Stimulated activated CD4-positive, alpha-beta T cell treated with anti-CD3 and anti-CD28 coated beads, Interleukin-2, amount 100 ng/mL, for 4 hours (primary cell): ENCODE data around the gene CDYL.

Experiments used
- DNase-seq: peaks from one replicate; pipeline ENCODE4 v3.0.0-alpha.2; 2020; ENCODE audit warnings: low read depth

CDYL gene

GRCh38 chr6:4884646-4885340, 108.6 kb downstream of the CDYL start:
- no peak for DNase-seq

GRCh38 chr6:4885341-4885933, 109.2 kb downstream of the CDYL start:
- DNase-seq = no peak

- DNase-seq = no peak
Observed at GRCh38 chr6:4888841-4889240, 112.6 kb downstream of the CDYL start.

GRCh38 chr6:4889701-4890100, 113.5 kb downstream of the CDYL start:
- DNase-seq = no peak

- DNase-seq = no peak
Observed at GRCh38 chr6:4890191-4890590, 114.0 kb downstream of the CDYL start.

- DNase-seq = no peak
Observed at GRCh38 chr6:4890627-4891026, 114.4 kb downstream of the CDYL start.

GRCh38 chr6:4891141-4891540, 114.9 kb downstream of the CDYL start:
- no peak for DNase-seq

- no peak for DNase-seq
Observed at GRCh38 chr6:4892785-4893485, 116.7 kb downstream of the CDYL start.

- no peak for DNase-seq
Observed at GRCh38 chr6:4894049-4894448, 117.8 kb downstream of the CDYL start.

- no peak for DNase-seq
Observed at GRCh38 chr6:4895971-4896370, 119.8 kb downstream of the CDYL start.

GRCh38 chr6:4896401-4896800, 120.2 kb downstream of the CDYL start:
- no peak for DNase-seq

GRCh38 chr6:4899249-4900034, 123.2 kb downstream of the CDYL start:
- DNase-seq = no peak

GRCh38 chr6:4901386-4902061, 125.3 kb downstream of the CDYL start:
- DNase-seq = no peak

- no peak for DNase-seq
Observed at GRCh38 chr6:4902363-4902762, 126.2 kb downstream of the CDYL start.

GRCh38 chr6:4903121-4903520, 126.9 kb downstream of the CDYL start:
- DNase-seq = no peak

GRCh38 chr6:4903751-4904370, 127.7 kb downstream of the CDYL start:
- DNase-seq = no peak

GRCh38 chr6:4904461-4905025, 128.3 kb downstream of the CDYL start:
- no peak for DNase-seq

GRCh38 chr6:4905826-4906225, 129.6 kb downstream of the CDYL start:
- DNase-seq = no peak

- DNase-seq = no peak
Observed at GRCh38 chr6:4906293-4907276, 130.4 kb downstream of the CDYL start.

- DNase-seq = no peak
Observed at GRCh38 chr6:4907602-4908001, 131.4 kb downstream of the CDYL start.
